Gastrocnemius medialis (tissue), 4 donors: ENCODE data around the gene TNS3.

Source experiments
- CTCF ChIP-seq, 5 experiments: fragments of 450-650 bp in 3 of 5; fragments of 200-600 bp in 2 of 5; sonication (generic) in 2 of 5; IDR thresholded peaks in 4 of 5; conservative IDR thresholded peaks in 1 of 5; 1 replicate in 4 of 5; 2 replicates in 1 of 5; pipeline ENCODE4 v1.5.1; 2016 to 2019; ENCODE audit warnings: antibody characterized with exemption in 5 of 5, mild to moderate bottlenecking in 3 of 5, moderate library complexity in 3 of 5
- POLR2A ChIP-seq, 2 donors: fragments of 450-650 bp; IDR thresholded peaks; one replicate each; pipeline ENCODE4 v1.6.1; 2017; ENCODE audit warnings: antibody characterized with exemption in 2 of 2, mild to moderate bottlenecking in 2 of 2, moderate library complexity in 2 of 2

GRCh38 chr7:47572939-47573757, 8.8 kb downstream of the TNS3 start:
- TF ChIP-seq CTCF (IDR thresholded peaks at IDR 0.05 in 4 of 5, conservative IDR thresholded peaks at IDR 0.05 in 1 of 5) (no peak), POLR2A (IDR thresholded peaks at IDR 0.05) (no peak)
